GM19397 (cell line): ENCODE measurements around the gene TLE3.

Source experiments
- ATAC-seq: cut with Tn5 transposase; IDR thresholded peaks from one replicate; pipeline ENCODE4 v1.9.1; 2021; ENCODE audit warnings: mild to moderate bottlenecking, moderate library complexity; ENCODE audit not compliant: unreplicated experiment

The TLE3 gene

DNA sequence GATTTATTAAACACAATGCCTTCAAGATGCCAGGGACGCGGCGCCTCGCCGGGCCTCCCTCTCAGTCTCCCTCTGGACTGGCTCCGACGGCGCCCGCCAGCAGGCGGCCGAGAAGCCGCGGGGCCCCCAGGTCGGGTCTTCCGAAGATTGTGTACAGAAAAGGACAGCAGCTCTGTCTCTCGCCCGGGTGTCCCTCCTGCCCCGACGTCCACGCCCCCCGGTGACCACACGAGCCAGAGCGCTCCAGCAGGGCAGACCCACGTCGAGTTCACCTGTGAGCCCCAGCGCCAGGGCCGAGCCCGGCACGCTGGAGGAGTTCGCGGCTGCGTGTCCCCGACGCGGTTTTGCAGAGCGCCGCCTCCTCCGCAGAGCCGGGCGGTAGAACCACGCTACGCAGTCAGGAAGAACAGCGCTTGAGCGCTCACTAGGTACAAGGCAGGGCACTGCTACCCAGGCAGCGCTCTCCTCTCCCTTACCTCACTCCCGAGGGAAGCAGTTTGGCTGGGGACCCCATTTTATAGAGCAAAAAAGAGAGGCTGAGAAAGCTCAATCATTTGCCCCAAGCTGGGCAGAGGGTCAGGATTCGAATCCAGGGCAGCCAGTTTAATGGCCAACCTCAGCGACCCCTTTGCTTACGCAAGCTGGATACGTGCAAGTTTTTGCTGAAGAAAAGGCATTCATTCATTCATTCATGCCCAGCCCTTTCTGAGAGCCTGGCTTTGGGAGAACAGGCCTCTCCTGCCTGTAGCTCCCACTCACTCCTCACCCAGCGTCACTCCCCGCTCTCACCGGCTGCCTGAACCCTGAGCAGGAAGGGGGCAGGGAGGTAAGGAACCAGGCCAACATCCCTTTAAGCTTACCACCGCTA lies 3.0 kb upstream of the TLE3 start:
- ATAC-seq, result no peak

DNA sequence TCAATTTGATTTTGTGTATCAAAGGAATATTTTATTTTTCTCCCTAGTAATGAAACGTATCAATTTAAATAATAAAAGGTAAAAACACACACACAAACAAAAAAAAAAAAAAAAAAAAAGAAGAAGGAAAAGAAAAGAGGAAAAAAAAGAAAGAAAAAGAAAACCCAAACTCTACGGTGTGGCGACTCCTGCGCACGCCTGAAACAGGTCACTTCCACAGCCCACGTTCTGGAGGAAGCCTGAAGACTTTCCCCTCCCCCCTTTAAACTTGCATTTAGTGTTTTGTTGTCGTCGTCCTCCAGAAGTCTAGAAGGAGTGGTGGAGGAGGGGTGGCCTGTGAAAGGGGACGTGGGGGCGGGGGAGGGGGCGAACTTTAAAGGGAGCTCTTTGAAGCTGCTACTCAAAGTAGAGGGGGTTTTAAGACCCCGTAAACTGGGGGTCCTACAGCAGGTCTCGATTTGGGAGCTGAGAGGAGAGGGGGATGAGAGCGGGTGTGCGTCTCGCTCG lies 2.3 kb upstream of the TLE3 start:
- ATAC-seq, result no peak

DNA sequence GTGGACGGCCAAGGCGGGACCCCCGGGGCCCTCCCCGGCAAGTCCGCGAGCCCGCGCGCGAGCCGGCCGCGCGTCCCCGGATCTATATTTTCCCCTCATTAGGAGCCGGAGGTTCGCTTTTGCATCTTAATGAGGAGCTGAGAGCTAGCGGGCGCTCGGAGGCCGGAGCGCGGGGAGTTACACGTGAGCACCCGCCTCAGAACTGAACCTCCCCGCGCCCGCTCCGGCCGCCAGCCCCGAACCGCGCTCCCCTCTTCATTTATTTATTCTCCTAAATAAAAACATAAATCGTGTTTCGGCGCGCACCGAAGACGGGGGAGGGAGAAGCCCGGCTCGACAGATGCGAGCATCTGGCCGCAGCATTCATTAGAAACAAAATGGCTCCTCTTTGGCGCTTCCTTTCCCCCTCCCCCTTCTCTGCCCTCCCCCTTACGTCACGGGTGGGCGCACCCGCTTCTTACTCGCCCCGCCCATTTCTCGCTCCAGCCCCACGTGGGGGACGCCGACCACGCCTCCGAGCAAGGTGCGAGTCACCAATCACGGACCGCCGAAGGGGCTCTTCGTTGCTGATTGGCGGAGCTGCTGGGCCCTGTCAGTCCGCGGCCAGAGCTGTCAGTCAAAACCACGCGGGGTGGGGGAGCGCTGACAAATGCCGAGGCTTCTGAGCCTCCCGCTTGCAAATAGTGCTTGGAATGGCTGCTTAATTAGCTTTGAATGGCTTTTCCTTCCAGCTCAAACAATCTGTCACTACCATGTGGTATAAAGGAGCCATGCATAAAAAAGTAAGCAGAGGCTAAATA lies 1.6 kb upstream of the TLE3 start:
- ATAC-seq, result peak; percentile 45

DNA sequence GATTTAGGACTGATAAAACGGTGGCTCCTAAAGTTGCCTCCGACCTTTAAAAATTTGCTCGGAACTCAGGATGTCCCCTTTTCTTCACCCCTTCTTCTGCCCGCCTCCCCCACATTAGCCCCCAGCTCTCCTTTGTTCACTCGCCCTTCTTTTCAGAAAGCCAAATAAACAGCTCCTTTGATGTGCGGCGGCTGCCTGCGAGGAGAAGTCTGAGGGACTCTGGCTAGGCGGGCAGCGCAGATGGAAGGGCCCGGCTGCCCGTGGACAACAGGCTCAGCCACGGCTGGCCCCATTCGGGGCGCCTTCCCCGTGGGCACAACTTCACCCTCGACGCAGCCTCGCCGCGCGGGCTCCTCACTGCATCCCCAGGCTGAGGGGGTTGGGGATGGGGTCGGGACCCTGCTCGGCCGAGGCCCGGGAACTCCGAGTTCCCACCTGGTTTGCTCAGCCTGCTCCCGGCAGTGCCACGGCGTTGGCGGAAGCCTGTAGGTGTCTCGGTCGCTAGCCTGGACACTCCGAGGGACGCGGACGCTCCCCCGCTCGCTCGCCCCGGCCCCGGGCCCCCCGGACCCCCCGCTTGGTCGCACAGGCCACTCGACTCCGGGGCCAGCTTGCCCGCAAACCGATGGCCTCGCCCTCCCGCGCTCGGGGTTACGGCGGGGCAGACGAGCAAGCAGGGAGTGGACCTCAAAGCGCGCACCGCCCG lies 897 bp upstream of the TLE3 start:
- no peak for ATAC-seq

DNA sequence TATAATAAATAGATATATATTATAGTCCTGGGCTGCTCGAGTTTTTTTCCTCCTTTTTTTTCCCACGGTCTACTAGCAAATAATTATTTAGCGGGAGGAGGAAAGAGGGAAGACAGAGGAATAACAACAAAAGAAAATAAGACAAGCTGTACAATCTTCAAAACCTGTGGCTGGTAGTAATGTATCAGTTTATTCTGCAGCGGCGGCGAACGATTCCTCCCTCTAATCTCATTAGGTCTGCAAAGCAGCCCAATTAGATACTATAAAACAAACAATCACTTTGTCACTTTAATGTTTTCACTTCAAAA lies 390 bp upstream of the TLE3 start:
- ATAC-seq, result no peak

DNA sequence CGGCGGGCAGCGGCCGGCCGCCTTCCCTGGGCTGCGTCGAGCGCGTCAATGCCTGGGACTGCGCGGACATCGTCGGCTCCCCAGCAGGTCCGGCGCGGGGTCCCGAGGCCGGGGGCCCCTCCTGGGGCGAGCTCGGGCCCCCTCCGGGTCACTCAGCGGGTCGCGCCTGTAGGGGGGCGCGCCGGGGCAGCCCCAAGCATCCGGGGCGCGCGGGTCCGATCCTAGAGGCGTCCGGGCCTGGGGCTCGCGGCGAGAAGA lies 725 bp downstream of the TLE3 start:
- ATAC-seq, result no peak

DNA sequence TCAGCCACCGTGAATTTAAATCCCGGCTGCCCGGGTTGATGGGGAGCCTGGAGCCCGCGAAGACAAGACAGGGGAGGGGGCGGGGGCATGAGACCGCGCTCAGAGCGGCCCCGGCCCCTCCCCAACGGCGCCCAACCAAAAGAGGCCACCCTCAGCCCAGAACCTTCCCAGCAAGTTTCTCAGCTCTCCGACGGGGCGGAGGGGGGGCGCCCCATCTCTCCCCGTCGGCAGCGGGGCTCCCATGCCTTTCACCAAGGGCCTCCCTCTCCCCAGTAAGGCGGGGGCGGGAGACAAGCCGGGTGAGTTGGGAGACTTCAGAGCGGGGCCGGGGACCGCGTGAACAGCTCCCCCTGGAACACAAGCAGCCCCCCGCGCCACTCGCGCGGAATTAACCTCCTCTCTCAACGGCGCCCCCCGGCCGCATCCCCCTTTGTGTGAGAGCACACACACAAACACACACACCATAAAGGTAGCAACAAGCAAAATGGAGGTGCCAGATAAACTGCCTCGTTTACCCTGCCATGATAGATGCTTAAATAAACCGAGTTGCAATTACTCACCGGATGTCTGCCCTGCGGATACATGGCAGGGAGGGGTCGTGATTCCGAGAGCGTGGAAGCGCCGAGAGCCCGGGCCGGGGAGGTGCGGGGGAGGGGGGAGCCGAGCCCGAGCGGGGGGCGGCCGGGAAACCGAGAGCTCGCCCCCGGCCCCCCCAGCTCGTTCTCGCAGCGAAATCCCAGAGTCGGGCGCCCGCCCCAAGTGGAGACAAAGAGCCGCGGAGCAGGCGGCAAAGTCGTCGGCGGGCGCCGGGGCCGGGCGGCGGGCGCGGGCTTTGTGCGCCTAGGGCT lies 1.3 kb downstream of the TLE3 start:
- ATAC-seq, result no peak

DNA sequence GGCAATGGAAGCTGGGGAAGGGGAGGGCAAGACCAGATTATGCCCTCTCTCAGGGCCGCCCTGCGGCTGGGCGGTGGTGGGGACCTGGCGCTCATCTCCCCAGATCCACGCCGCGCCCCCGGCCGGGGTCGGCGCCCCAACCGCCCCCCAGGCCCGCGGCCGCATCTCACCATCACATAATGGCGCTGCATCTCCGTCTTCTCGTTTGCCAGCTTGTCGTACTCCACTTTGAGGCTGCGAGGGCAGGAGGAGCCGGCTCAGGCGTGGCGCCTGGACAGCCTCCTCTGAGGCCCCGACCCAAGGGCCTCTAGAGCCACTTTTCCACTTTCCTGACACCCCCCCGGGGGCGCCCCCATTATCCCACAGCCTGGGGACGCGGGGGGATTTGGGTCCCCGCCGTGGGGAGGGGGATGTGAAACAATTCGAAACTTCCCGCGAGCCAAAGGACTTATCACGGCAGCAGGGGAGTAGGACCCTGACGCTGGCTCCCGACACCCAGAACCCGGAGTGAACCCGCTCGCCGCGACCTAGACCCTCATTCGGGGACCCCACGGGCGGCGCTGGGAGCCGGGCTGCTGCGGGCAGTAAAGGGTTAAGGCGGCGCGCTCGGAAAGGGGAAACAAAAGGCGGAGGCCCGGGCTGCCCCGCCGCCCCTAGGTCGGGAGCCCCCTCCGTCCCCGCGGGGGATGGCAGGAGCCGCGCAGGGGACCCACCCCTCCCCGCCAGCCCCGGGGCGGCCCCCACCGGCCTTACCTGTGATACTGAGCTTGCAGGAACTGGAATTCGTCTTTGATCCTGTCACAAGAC lies 2.1 kb downstream of the TLE3 start:
- ATAC-seq, result no peak

DNA sequence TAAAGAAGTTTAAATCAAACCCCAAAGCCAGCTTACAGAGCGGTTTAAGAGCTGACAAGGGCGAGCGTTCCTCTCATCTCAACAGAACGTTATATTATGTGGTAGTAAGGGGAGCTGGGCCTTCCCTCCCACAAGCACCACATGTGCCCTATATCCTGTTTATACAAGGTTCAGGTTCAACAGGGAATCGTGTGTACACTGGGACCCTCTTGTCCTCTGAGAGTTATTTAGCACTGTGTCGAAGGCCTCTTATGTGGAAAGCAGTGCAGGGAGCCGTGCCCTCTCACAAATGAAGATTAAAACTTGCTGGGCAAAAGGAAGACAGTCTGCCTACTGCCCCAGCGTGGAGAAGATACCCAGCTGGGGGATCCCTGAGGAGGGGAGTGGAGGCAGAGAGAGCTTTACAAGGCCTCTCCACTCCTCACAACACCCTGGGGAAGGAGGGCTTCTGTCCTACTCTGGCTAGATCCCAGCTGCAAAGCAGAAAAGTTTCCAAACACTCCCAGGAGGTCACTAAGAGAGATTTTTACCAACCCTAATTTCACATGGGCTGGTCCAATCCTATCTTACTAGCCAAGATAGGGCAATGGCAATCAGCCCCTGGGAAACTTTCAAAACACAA lies 2.9 kb downstream of the TLE3 start:
- ATAC-seq, result no peak

DNA sequence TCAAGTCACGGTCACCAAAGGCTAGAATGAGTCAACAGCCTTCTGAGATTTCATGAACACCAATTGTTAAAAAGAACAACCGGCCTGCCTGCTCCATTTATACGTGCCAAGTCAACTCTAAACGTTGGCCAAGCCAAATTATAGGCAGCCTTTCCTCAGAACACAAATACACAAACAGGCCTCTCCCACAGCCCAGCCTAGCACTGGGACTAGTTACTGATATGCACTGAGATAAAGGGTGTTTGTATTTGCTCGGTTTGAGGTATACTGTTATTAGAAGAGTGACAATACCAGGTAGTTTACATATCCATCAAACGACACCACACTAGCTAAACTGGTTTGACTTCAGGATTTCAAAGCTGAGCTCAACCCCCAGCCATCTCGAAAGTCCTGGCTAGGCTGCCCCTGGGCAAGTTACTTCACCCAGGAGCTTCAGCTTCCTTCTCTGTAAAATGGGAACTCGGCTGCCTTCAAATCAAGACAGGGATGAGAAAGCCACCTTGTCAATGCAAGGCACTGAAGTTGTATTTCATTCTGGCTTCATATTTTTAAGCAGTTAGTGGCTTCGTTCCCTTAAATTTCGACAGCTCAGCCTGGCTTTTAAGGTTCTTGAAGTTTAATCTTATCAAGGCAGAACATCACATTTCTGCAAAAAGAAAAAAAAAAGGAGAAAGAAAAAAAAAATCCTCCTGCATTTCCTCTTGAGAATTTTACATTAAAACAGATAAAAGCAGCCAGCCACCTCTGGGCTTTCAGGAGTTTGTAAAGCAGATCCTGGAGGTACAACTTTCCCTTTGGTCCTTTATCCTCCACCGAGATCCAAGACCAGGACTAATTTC lies 4.0 kb downstream of the TLE3 start:
- ATAC-seq, result no peak

DNA sequence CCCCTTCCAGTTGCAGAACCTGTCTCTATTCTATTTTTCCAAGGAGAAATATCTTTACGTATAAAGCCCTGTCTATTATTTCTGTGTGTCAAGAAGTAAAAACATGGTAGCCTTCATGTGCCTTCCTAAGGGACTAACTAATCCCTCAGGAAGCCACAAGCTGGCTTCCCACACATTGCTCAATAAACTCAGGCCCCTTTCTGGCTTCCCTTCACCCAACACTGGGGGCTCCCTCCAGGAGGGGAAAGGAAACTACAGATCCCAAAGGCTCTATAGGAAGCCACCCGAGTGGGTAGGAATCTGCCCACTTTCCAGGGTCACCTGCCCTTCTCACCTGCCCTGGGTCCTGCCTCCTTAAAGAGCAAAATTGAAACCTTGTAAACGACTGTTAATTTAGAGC lies 4.6 kb downstream of the TLE3 start:
- no peak for ATAC-seq

DNA sequence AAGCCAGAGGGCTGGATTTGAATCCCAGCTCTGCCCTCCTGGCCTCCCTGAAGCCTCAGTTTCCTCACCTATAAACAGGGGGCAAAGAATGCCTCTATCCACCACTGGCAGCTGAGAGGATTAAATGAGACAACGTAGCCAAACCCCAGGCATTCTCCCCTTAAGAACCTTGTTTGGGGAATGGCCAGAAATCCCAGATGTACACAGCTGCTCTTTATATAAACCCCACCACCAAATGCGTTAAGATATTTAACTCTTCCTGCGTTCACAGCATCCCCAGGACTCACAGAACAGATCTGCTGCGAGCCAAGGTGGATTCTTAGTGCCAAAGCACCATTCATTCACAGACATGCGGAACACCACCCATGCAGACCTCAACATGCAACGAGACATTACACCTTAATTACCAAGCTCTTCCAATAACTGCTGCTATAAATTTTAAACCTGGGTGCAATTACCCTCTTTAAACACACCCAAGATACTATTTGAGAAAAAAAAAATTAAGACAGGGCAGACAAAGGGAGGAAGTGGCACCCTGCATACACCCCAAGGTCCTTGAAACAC lies 5.2 kb downstream of the TLE3 start:
- ATAC-seq, result no peak

DNA sequence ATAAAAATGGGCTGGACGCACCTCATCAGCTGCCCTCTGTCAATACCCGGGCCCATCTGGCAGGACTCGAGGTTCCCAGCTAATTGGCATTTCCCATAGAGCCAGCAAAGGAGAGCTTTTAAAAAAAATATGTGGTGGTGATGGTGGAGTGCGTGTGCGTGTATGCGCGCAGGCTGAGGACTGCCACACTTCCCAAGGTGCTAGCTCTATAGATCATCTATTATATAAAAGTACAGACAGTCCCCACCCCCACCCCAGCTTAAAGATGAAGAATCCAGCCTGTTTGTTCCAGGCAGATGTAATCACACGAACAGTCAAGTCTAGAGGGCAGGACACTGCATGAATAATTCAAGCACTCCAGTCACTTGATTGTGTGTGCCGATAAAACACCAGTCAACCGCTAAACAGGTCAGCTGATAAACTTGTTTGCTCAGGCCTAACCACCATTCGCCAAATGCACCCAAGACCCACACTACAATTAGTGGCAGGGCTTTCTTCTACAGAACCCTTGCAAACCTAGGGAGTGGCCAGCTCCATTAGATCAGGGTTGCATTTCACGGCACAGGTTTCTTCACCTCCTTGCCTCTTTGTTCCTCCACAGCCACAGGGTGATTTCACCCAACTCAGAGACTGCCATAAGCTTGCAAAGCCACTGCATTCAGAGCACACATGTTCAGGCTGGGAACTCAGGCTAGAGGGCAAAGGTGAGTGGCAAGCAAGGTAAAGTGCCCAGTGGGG lies 5.8 kb downstream of the TLE3 start:
- no peak for ATAC-seq

DNA sequence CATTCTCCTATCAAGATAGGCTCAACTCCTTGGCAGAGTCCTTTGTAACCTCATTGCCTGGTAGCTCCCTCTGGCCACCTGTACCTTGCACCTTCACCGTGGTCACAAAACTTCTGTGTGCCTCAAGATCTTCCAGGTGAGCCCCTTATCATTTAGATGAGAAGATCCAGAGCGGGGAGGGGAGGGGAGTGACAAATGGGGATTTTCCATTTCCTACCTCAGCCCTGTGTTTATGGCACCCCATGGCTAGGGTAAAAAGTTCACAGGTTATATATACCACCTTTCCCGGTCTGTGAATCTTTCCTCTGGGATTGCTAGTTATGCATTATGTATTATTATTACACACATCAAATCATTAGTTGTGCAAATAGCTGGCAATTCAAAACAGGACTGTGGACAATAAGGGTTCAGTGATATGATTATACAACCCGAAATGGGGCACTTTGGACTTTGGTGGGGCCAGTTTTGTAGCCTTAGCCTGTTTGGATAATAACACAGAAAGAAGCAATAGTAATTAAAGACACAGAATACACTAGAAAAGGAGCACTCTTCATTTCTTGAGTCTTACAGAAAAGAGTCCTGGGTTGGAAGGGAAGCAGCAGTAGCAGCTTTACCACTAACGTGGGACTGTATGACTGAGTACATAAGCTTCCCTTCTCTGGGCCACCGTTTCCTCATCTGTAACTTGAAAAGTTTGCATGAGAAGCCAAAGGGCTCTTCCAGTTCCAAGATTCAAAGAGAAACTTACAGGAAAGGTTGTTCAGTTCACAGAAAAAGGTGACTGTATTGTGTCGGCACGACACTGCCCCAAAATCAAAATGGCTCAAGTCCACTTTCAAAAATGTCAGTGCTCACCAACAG lies 7.1 kb downstream of the TLE3 start:
- ATAC-seq, result no peak

DNA sequence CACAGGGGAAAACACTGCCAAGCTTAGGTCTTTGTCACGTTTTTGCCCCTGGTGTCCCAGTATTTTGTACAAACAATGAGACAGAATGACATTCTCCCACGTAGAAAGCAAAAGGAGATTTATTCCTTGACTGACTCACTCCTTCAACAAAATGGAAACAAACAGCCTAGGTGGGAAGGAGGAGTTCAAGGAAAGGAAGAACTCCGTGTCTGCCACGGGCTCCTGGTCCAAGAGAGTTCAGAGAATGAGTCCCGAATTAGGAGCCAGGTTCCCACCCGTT lies 8.1 kb downstream of the TLE3 start:
- no peak for ATAC-seq

DNA sequence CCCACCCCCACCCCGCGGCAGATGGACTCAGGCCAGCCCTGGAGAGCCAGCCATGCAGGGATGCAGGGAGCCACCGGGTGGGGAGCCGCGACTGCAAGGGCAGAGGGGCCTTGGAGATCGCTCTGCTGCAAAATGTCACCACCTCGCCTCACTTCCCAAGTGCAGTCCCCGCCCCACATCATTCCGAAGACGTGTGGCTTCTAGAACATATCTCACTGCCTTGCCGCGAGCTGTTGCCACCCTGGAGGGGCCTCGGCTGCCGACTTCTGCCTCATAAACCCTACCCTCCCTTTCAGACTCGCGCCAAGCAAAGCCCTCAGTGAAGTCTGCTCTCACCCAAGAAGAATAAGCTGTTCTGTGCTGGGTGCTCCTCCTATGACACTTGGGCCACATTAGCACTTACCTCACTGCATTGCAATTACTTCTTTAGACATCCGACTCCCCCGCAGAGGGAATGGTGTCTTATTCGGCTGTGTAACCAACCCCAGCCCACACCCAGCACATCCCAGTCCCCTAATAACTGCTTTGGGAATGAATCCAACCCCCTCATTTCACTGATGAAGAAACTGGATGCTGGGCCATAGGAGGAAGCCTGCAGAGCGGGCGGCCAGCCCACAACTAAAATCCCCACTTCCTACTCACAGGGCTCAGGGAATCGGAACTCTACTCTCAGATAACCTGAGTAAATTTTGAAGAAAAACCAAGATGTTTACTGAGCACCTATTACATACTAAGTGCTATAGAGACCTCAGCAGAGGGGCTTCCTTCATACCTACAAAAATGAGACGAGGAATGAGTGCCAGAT lies 8.6 kb downstream of the TLE3 start:
- no peak for ATAC-seq
